ENCODE results near the gene TEX10.

GRCh38 chr9:100303747-100304146, 49.0 kb downstream of the TEX10 start:
- no peak for TF ChIP-seq POLR2A (IDR thresholded peaks at IDR 0.05; ENCODE audit: low read depth, low read length)
- TF ChIP-seq, protein P1, sequence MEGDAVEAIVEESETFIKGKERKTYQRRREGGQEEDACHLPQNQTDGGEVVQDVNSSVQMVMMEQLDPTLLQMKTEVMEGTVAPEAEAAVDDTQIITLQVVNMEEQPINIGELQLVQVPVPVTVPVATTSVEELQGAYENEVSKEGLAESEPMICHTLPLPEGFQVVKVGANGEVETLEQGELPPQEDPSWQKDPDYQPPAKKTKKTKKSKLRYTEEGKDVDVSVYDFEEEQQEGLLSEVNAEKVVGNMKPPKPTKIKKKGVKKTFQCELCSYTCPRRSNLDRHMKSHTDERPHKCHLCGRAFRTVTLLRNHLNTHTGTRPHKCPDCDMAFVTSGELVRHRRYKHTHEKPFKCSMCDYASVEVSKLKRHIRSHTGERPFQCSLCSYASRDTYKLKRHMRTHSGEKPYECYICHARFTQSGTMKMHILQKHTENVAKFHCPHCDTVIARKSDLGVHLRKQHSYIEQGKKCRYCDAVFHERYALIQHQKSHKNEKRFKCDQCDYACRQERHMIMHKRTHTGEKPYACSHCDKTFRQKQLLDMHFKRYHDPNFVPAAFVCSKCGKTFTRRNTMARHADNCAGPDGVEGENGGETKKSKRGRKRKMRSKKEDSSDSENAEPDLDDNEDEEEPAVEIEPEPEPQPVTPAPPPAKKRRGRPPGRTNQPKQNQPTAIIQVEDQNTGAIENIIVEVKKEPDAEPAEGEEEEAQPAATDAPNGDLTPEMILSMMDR (conservative IDR thresholded peaks at IDR 0.05; ENCODE audit: low read depth, low read length), result no peak
- no peak for TF ChIP-seq SMC3 (IDR thresholded peaks at IDR 0.05; ENCODE audit: low read depth, low read length)
- TF ChIP-seq RCOR1 (IDR thresholded peaks at IDR 0.05; ENCODE audit: insufficient replicate concordance, low read length), result no peak
- no peak for TF ChIP-seq MAFK (IDR thresholded peaks at IDR 0.05; ENCODE audit: low read depth, low read length)
- TF ChIP-seq RFX5 (IDR thresholded peaks at IDR 0.05; ENCODE audit: low read depth, low read length), result no peak

All from IMR-90 (cell line).